Loucy (cell line): ENCODE data around the gene EXOC3L4.

ENCODE experiments used
- H2AFZ ChIP-seq: fragments of 200-600 bp; sonication (generic); 2 replicates; pipeline ENCODE4 v1.6.0; 2016; ENCODE audit warnings: antibody characterized with exemption, mild to moderate bottlenecking, low read length, moderate library complexity
- H3F3A ChIP-seq: fragments of 200-600 bp; 2 replicates; pipeline ENCODE4 v1.6.0; 2016; ENCODE audit warnings: antibody characterized with exemption, low read depth, mild to moderate bottlenecking
- H3K27me3 ChIP-seq: fragments of 200-600 bp; sonication (generic); 2 replicates; pipeline ENCODE4 v1.6.1; 2014; ENCODE audit warnings: low read length, mild to moderate bottlenecking; ENCODE audit not compliant: insufficient read depth, poor library complexity, severe bottlenecking
- H3K36me3 ChIP-seq: fragments of 200-600 bp; sonication (generic); 2 replicates; pipeline ENCODE4 v1.6.1; 2016; ENCODE audit warnings: low read length; ENCODE audit not compliant: insufficient read depth
- H3K4me1 ChIP-seq: fragments of 200-600 bp; sonication (generic); 2 replicates; pipeline ENCODE4 v1.5.1; 2014; ENCODE audit warnings: low read length, mild to moderate bottlenecking; ENCODE audit not compliant: insufficient read depth, poor library complexity, severe bottlenecking
- H3K4me2 ChIP-seq: fragments of 200-600 bp; sonication (generic); 2 replicates; pipeline ENCODE4 v1.6.0; 2014; ENCODE audit warnings: antibody characterized with exemption, low read length, low read depth, mild to moderate bottlenecking; ENCODE audit not compliant: poor library complexity, severe bottlenecking
- H3K4me3 ChIP-seq: fragments of 200-600 bp; sonication (generic); 2 replicates; pipeline ENCODE4 v1.5.1; 2014; ENCODE audit warnings: low read length, mild to moderate bottlenecking, mixed read lengths; ENCODE audit not compliant: poor library complexity, severe bottlenecking
- H3K79me2 ChIP-seq: fragments of 200-600 bp; sonication (generic); 2 replicates; pipeline ENCODE4 v1.6.1; 2014; ENCODE audit warnings: low read length; ENCODE audit not compliant: insufficient read depth
- H3K9ac ChIP-seq: fragments of 200-600 bp; sonication (generic); 2 replicates; pipeline ENCODE4 v1.6.0; 2014; ENCODE audit warnings: mild to moderate bottlenecking, low read depth, low read length, moderate library complexity; ENCODE audit not compliant: poor library complexity, severe bottlenecking
- H3K9me2 ChIP-seq: fragments of 200-600 bp; sonication (generic); replicated peaks from 2 replicates; pipeline ENCODE4 v1.6.1; 2016; ENCODE audit warnings: low read depth, low read length, mixed read lengths
- H3K9me3 ChIP-seq: fragments of 200-600 bp; sonication (generic); 2 replicates; pipeline ENCODE4 v1.6.1; 2014; ENCODE audit warnings: mild to moderate bottlenecking, antibody characterized with exemption, low read length, low read depth; ENCODE audit not compliant: insufficient read depth
- H4K20me1 ChIP-seq: fragments of 200-600 bp; sonication (generic); 2 replicates; pipeline ENCODE4 v1.6.0; 2014; ENCODE audit warnings: antibody characterized with exemption, low read length, mild to moderate bottlenecking; ENCODE audit not compliant: insufficient read depth, poor library complexity, severe bottlenecking
- EZH2phosphoT487 ChIP-seq: fragments of 200-600 bp; IDR thresholded peaks from 2 replicates; pipeline ENCODE4 v1.6.1; 2018; ENCODE audit warnings: antibody characterized with exemption, mild to moderate bottlenecking, moderate library complexity, borderline replicate concordance
- TF ChIP-seq, protein P1 (sequence below): fragments of 200-600 bp; sonication (generic); conservative IDR thresholded peaks from 2 replicates; pipeline ENCODE4 v1.5.1; 2014; ENCODE audit warnings: mild to moderate bottlenecking, antibody characterized with exemption, low read length

Gene EXOC3L4

GRCh38 chr14:103123634-103124500 lies 29.3 kb downstream of the EXOC3L4 start:
- no peak overlapping the region for H3K9ac ChIP-seq
- no peaks in the 10 kb centered on the region for H3K27me3 ChIP-seq
- no peak for TF ChIP-seq EZH2phosphoT487
- TF ChIP-seq, protein P1, sequence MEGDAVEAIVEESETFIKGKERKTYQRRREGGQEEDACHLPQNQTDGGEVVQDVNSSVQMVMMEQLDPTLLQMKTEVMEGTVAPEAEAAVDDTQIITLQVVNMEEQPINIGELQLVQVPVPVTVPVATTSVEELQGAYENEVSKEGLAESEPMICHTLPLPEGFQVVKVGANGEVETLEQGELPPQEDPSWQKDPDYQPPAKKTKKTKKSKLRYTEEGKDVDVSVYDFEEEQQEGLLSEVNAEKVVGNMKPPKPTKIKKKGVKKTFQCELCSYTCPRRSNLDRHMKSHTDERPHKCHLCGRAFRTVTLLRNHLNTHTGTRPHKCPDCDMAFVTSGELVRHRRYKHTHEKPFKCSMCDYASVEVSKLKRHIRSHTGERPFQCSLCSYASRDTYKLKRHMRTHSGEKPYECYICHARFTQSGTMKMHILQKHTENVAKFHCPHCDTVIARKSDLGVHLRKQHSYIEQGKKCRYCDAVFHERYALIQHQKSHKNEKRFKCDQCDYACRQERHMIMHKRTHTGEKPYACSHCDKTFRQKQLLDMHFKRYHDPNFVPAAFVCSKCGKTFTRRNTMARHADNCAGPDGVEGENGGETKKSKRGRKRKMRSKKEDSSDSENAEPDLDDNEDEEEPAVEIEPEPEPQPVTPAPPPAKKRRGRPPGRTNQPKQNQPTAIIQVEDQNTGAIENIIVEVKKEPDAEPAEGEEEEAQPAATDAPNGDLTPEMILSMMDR = peak; percentile 24
- no peaks in the 10 kb centered on the region for H3K79me2 ChIP-seq
- no peaks in the 10 kb centered on the region for H3F3A ChIP-seq
- H3K4me2 ChIP-seq = peak overlapping the region; percentile 37
- H3K36me3 ChIP-seq = no peaks in the 10 kb centered on the region
- no peak overlapping the region for H3K4me3 ChIP-seq
- no peaks in the 10 kb centered on the region for H3K9me2 ChIP-seq
- peak overlapping the region; percentile 43; the same call in 1 of the 2 replicates for H2AFZ ChIP-seq
- H4K20me1 ChIP-seq = no peaks in the 10 kb centered on the region
- no peaks in the 10 kb centered on the region for H3K4me1 ChIP-seq
- H3K9me3 ChIP-seq = no peaks in the 10 kb centered on the region

- H2AFZ ChIP-seq = no peak overlapping the region
- TF ChIP-seq EZH2phosphoT487 = no peak
- no peaks in the 10 kb centered on the region for H4K20me1 ChIP-seq
- H3K4me2 ChIP-seq = no peak overlapping the region
- H3K9ac ChIP-seq = no peak overlapping the region
- H3K27me3 ChIP-seq = no peaks in the 10 kb centered on the region
- no peaks in the 10 kb centered on the region for H3K4me1 ChIP-seq
- no peaks in the 10 kb centered on the region for H3F3A ChIP-seq
- H3K4me3 ChIP-seq = no peak overlapping the region
- no peaks in the 10 kb centered on the region for H3K9me2 ChIP-seq
- no peaks in the 10 kb centered on the region for H3K79me2 ChIP-seq
- H3K36me3 ChIP-seq = no peaks in the 10 kb centered on the region
- no peaks in the 10 kb centered on the region for H3K9me3 ChIP-seq
Measured at GRCh38 chr14:103124501-103125001, 30.0 kb downstream of the EXOC3L4 start.

- Histone ChIP-seq H3K36me3 (no peaks in the 10 kb centered on the region), H3K79me2 (no peaks in the 10 kb centered on the region), H2AFZ (no peak overlapping the region), H3F3A (no peaks in the 10 kb centered on the region), H3K9ac (no peak overlapping the region), H3K27me3 (no peaks in the 10 kb centered on the region), H3K9me3 (no peaks in the 10 kb centered on the region), H4K20me1 (no peaks in the 10 kb centered on the region), H3K4me1 (no peaks in the 10 kb centered on the region), H3K4me3 (no peak overlapping the region), H3K9me2 (no peaks in the 10 kb centered on the region), H3K4me2 (no peak overlapping the region)
- TF ChIP-seq, protein P1 = no peak
- TF ChIP-seq EZH2phosphoT487 = no peak
Measured at GRCh38 chr14:103125098-103126070, 30.9 kb downstream of the EXOC3L4 start.
